Amniotic stem cell (primary cell): ENCODE data around the gene SORCS1.
"Not testable (repeated sequence)": the region's sequence is repeated elsewhere in the genome, so short reads cannot be mapped to it uniquely, and the experiment has no call there.

ENCODE experiments used
- DNase-seq: peaks from one replicate; lab custom pipeline; 2025; lab: John Stamatoyannopoulos, UW

SORCS1 gene

GRCh38 chr10:106947643-106948042 lies 216.9 kb downstream of the SORCS1 start:
- DNase-seq = no peak

DNA sequence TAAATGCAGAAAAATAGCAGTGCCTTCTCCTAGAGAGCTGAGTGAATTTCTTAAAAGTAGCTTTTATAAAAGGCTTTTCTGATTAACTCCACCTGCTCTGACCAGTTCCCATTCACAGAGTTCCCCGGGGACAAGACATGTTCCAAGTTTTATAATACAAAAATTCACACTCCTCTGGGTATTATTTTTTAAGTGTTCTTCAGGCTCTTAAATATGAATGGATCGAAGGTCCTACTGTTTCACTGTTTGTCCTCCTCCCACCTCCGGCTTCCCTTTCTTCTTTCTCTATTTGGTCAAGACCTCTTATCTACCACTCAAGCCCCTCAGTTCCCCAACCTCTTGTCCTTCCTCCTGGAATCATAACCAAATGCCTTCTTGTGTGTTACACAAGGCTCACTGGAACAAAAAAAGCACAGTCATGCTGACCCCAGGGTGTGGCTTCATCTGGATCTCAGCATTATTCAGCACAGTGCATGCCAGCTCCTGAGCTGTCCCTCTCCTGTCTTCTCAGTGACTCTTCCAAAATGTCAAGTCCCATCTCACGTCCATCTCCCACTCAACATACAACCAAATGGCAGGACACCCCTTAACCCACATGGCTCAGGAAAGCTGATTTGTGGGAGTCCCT lies 222.4 kb downstream of the SORCS1 start:
- no peak for DNase-seq

- no peak for DNase-seq
Measured at GRCh38 chr10:106941297-106942034, 223.0 kb downstream of the SORCS1 start.

DNA sequence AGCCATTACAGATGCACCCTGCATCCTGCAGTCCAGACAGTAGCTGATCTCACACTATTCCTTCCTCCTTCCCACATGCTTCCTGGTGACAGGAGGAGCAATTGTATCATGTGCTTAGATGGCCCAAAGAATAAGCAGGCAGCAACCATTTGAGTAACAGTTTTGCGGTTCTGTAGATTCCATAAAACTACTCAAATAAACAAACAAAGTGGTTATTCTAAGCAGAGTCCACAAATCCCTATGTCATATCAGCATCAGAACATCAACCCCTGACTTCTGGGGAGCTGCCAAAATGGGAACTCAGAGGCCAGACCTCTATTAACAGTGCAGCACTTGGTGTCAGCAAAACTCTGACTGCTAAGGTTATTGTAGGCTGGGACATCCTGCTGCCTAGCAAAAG lies 226.0 kb downstream of the SORCS1 start:
- DNase-seq = no peak

GRCh38 chr10:106935978-106936451 lies 228.5 kb downstream of the SORCS1 start:
- DNase-seq = no peak

DNA sequence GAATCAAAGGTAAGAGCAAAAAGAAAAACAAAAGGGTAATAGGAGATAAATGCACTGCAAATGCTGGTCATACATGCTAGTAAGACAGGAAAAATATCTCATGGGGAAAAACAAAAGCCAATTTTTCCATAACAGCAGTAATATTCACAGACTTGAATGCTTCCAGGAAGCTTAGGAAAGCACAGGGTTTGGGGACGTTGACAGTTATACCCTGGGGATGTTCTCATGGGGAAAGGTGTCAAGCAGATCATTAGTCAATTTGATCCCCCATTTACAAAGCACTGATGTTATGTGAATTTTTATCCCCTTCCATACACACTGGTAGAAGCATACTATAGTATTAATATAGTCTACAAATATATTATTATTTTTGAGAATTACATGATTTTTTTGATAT lies 232.7 kb downstream of the SORCS1 start:
- no peak for DNase-seq

- no peak for DNase-seq
Measured at GRCh38 chr10:106931159-106931852, 233.2 kb downstream of the SORCS1 start.

GRCh38 chr10:106930751-106931150 lies 233.8 kb downstream of the SORCS1 start:
- DNase-seq = no peak

DNA sequence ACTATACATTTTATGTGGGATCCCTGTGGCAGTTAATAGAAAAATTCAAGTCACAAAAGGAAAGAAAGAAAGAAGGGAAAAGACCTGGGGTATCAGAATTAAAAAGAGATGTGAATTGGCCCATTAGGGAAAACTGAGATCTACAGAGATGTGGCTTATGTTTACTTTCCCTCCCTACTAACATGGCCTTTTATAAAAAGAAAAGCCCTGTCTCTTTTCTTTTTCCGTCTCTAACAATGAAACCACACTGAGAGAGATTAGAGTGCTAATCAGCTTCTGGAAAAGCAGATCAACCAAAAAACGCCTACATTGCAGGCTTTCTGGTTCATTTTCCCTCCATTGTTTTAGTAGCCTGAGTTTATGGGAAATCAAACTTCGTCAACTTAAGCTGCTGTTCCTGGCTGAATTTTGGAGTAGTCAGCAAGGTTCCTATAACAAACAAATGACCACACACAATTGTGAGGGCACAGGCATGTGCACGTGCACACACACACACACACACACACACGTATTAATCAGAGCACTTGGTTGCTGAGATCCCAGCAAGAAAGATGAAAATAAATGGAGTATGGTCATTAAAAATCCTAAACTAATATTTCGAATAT lies 235.1 kb downstream of the SORCS1 start:
- no peak for DNase-seq

GRCh38 chr10:106928151-106928550 lies 236.4 kb downstream of the SORCS1 start:
- not testable (repeated sequence) for DNase-seq

- DNase-seq = no peak
Measured at GRCh38 chr10:106925191-106925590, 239.3 kb downstream of the SORCS1 start.

GRCh38 chr10:106920538-106920937 lies 244.0 kb downstream of the SORCS1 start:
- no peak for DNase-seq

GRCh38 chr10:106919871-106920282 lies 244.6 kb downstream of the SORCS1 start:
- no peak for DNase-seq

DNA sequence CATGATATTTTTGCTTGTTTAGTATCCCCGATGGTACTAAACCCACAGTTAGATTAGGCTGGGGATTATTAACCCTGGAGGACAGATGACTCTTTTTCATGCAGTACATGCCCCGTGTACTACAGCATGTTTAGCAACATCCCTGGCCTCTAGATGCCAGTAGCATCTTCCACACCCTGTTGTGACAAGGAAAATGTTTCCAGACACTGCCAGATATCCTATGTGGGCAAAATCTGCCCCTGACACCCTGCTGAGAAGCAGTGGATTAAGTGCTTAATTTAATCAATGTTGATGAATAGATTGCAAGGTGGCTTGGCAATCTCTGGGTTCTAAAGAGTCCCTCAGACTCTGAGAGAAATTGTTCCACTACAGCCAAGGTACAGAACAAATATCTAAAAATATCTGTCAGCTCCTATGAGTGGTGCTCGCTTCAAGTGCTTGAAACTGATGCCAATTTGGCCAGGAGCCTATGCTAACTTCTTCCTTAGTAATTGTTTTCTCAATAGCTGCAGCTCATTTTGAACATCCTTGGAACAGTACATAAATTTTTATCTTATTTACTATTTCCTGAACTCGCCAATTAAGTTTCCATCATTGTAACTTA lies 247.0 kb downstream of the SORCS1 start:
- DNase-seq = no peak

- no peak for DNase-seq
Measured at GRCh38 chr10:106914016-106914415, 250.5 kb downstream of the SORCS1 start.

DNA sequence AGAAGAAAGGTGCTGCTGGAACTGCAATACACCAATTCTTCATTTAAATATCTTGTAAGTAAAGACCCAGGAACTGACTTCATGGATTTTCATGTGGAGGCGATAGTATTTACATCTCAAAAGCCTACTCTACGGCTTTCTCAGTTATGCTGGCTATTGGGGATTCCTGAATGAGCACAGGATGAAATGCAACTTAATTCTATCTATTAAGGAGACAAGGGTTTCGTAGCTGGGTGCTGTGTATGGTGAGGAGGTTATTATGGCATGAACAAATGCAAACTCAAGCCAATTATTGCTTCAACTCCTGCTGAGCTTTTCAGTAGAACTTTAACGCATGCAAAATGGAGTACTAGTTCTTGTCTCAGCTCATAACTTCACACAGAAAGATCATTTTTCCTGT lies 251.2 kb downstream of the SORCS1 start:
- DNase-seq = no peak

DNA sequence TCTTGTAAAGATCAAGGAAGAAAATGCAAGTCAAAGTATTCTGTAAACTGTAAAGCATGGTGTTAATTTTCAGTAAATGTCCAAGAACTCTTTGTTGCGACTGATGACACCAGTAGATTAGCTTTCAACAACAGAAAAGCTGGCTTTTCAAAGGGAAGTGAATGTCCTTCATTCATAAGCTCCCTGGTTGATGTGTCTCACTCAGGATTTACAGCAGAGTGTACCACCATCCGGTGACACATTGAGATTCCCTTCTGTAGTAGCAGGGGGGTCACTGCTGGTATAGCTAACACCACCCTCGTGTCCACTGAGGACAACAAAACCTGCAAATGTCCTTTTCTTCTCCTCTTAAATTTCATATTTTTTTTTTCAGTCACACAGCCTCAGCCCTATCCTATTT lies 253.4 kb downstream of the SORCS1 start:
- DNase-seq = no peak

GRCh38 chr10:106910666-106911065 lies 253.8 kb downstream of the SORCS1 start:
- DNase-seq = no peak

GRCh38 chr10:106908225-106908624 lies 256.3 kb downstream of the SORCS1 start:
- no peak for DNase-seq

GRCh38 chr10:106904209-106904608 lies 260.3 kb downstream of the SORCS1 start:
- DNase-seq = no peak

- no peak for DNase-seq
Measured at GRCh38 chr10:106903180-106903579, 261.3 kb downstream of the SORCS1 start.

GRCh38 chr10:106900016-106900652 lies 264.4 kb downstream of the SORCS1 start:
- no peak for DNase-seq
